NCI-H1694 (cell line): ENCODE measurements around the gene ANKS1B.

Experiments
- DNase-seq: peaks from one replicate; lab custom pipeline; 2025; lab: John Stamatoyannopoulos, UW

ANKS1B gene

DNA sequence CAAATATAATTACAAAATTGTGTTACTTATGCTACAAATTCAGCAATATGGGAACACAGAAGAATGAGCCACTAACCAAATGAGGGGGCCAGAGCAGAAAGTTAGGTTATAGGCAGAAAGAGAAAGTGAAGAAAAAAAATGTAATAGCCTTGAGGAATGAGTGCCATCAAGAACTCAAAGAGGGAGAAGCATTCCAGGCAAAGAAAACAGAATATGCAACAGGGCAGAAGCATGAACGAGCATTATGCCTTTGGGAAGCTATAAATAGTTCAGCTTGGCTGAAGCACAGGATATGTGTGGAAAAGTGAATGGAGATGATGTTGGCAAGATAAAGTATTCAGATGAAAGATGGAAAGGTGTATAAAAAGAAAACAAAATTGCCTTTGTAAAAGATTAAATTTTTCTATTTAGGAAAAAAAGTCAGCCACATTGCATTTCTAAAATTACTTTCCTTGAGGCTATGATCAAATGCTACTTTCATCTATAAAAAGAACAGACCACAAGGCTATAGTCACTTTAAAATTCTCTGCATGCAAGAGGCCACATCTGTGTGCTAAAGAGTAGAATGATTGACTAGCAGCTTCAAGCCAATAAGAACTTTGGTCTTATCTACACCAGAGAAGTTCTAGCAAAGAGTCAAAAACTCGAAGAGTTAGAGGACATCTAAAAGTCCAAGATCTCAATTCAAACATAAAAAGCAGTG lies 530.7 kb downstream of the ANKS1B start:
- DNase-seq, result no peak

GRCh38 chr12:99450036-99450630 lies 534.6 kb downstream of the ANKS1B start:
- DNase-seq, result no peak

- no peak for DNase-seq
Measured at GRCh38 chr12:99444859-99445316, 539.8 kb downstream of the ANKS1B start.

- DNase-seq, result no peak
Measured at GRCh38 chr12:99442758-99443157, 542.0 kb downstream of the ANKS1B start.

GRCh38 chr12:99439399-99439798 lies 545.3 kb downstream of the ANKS1B start:
- no peak for DNase-seq

- no peak for DNase-seq
Measured at GRCh38 chr12:99436584-99436983, 548.2 kb downstream of the ANKS1B start.

GRCh38 chr12:99435095-99435791 lies 549.5 kb downstream of the ANKS1B start:
- DNase-seq, result no peak

DNA sequence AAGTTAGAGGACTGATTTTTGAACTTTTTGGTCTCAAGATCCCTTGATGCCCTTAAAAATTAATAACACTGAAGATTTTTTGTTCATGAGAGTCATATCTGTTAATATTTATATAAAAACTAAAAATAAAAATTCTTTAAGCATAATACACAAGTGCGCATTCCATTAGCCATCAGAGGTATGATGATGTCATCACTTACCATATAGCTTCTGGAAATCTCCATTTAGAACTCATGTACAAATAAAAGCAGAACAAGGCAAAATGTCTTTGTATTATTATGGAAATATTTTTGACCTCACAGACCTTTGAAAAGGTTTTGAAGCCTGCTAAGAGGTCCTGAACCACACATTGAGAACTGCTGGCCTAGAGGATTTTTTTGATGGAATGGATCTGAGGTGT lies 551.6 kb downstream of the ANKS1B start:
- no peak for DNase-seq

DNA sequence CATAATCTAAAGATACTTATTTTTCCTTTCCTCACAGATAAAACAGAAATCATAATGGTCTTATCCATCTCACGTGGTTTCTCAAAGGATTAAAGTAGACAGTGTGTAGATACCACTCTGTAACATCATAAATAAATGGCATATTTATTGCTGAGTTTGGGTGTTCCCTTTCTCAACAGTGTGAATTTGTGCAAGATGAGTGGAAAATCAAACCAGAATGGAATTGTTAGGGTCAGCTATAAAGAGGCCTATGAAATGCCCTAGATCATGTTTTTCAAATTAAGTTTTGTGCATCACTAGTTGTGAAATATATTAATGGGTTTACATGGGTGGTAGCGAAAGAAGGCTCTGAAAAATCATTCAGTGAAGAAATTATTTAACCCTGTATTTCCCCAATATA lies 553.5 kb downstream of the ANKS1B start:
- DNase-seq, result no peak

DNA sequence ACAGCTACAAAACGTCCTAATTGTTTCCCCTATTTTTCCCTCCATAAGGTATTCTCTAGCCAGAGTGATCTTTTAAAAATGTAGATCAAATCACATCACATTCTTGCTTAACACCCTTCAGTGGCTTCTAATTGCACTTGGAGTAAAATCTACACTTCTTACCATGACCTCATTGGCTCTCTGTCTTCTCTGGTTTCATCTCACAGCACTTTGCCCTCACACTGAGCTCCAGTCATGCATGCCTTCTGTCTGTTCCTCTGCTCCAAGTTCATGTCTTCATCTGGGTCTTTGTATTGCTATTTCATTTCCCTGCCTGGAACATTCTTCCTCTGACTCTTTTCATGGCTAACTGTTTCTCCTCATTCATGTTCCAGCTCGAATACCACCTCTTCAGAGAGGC lies 557.6 kb downstream of the ANKS1B start:
- DNase-seq, result no peak

- DNase-seq, result no peak
Measured at GRCh38 chr12:99418379-99418778, 566.4 kb downstream of the ANKS1B start.

- DNase-seq, result no peak
Measured at GRCh38 chr12:99413751-99414150, 571.0 kb downstream of the ANKS1B start.

- no peak for DNase-seq
Measured at GRCh38 chr12:99393763-99394162, 591.0 kb downstream of the ANKS1B start.

DNA sequence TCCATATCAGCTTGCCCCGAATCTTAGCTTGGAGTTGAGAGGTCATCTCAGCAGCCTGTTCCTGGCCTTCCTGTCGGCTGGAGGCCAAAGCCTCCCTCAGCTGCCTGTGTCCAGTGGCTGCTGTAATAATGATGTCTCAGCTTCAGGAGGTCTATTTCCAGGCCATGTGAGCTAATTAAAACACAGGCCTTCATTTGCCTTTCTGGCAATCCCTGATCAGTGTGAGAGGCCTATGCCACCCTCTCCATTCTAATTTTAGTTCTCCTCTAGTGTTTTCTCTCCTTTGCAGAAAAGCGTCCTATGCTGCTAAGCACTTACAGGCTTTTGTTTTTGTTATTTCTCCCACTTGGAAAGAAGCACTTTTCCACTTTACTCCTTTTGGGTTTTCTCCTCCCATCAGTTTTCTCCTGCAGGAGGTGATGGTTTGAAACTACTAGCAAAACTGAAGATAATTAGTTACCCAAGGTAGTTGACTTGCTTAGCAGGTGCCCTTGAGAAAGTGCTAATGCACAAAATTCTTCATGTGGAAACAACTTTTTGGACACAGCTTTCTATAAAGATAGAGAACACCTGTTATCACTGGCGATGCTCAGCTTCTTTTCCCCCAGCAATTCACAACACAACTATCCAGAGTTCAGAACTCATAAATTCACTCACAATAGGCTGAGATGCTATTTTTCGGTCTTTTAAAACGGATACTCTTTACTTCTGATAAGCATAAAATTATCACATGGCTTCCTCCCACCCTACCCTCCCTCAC lies 592.5 kb downstream of the ANKS1B start:
- no peak for DNase-seq

- DNase-seq, result no peak
Measured at GRCh38 chr12:99390707-99391106, 594.0 kb downstream of the ANKS1B start.

DNA sequence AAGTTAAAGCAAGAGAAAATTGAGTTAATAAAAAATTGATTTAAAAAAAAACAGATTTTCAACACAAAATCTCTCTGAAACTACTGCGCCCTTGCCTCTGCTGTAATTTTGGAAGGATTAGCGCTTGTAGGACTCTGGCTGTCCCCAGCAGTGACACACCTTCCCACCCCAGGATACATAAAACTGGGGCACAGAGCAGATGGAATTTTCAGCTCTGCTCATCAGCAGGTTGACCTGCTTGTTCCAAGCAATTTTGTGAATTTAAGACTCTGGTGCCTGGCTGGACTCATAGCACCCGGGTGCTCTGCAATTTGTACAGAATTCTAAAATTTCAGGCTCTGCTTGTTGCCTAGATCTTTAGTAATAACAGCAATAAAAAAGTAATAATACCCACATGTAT lies 595.0 kb downstream of the ANKS1B start:
- DNase-seq, result no peak

- no peak for DNase-seq
Measured at GRCh38 chr12:99388671-99389195, 596.0 kb downstream of the ANKS1B start.

- no peak for DNase-seq
Measured at GRCh38 chr12:99387661-99388060, 597.1 kb downstream of the ANKS1B start.

- peak; percentile 29 for DNase-seq
Measured at GRCh38 chr12:99386907-99387306, 597.8 kb downstream of the ANKS1B start.

- DNase-seq, result no peak
Measured at GRCh38 chr12:99383258-99383657, 601.5 kb downstream of the ANKS1B start.

DNA sequence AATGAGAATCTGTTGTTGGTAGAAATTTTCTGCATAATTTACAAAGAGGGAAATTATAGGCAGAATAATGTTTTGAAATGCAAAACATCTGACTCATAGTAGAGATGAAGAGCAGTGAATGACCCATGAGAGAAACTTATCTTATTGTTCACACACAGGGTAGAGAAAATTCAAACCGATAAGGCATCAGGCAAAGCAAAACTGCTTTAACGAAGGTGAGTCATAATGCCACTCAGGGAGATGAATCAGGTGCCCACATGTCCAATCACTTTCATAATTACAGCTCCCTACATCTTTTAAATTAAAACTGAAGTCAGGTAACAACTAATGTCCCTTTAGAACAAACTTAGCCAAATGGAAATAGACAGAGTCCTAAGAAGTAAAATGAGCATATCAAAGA lies 602.7 kb downstream of the ANKS1B start:
- no peak for DNase-seq

GRCh38 chr12:99380701-99381100 lies 604.0 kb downstream of the ANKS1B start:
- DNase-seq, result no peak
